GM08714 (cell line): ENCODE data around the gene LAMP1.
"Not testable (repeated sequence)": the region's sequence is repeated elsewhere in the genome, so short reads cannot be mapped to it uniquely, and the experiment has no call there.

Experiments
- H3K4me3 ChIP-seq: fragments of 200-500 bp; sonication (Bioruptor generic); 2 replicates; pipeline ENCODE4 v1.5.1; 2014; ENCODE audit warnings: mild to moderate bottlenecking, low read length, inconsistent platforms
- ZNF274 ChIP-seq: IDR thresholded peaks from 2 replicates; pipeline ENCODE4 v1.6.1; 2012; ENCODE audit warnings: mild to moderate bottlenecking, low read depth, low read length

LAMP1 gene

DNA sequence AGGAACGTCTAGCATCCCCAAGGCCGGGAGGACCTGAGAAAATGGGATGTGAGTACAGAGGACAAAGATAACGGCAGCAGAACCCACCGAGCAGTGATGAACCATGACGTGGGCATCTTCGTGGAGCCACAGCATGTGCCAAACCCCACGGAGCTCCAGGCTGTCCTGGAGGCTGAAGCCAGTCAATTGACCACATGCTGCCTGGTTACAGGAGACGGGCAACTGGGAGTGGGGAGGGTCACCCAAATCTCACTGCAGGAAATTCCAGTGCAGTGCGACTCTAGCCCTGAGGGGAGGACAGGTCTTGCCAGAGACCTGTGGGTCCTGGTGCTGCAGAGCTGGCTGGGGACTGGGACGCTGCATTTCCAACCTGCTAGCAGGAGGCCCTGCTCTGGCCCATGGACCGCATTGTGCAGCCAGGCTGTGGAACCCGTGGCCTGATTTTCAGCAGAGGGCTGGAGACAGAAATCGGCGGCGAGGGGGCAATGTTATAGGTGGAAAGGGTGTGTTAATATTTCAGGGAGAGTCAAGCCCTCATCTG lies 70.1 kb downstream of the LAMP1 start:
- no peak for TF ChIP-seq ZNF274
- no peak overlapping the region for H3K4me3 ChIP-seq

DNA sequence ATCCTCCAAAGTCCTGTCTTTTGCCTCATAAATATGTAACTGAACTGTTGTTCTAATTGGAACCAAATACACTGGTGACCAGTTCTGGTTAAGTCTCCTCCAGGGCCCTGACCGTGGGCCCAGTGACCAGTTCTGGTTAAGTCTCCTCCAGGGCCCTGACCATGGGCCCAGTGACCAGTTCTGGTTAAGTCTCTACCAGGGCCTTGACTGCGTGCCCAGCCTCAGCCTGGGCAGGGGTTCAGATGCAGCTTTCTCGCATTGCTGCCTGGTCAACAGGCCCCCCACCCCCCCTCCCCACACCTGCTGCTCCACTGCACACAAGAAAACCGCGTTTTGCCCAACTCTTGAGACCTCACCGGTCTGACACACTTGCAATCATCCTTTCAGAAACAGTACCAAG lies 70.7 kb downstream of the LAMP1 start:
- H3K4me3 ChIP-seq, result no peak overlapping the region
- no peak for TF ChIP-seq ZNF274

DNA sequence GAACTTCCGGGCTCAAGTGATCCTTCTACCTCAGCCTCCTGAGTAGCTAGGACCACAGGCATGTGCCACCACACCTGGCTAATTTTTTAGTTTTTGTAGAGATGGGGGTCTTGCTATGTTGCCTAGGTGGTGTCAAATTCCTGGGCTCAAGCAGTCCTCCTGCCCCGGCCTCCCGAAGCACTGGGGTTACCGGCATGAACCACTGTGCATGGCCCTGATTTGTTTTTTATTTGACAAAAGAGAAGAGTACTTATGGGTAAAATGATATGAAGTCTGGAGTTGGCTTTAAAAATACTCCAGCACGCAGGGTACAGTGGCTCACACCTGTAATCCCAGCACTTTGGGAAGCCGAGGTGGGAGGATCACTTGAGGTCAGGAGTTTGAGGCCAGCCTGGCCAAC lies 71.3 kb downstream of the LAMP1 start:
- not testable (repeated sequence) for H3K4me3 ChIP-seq

DNA sequence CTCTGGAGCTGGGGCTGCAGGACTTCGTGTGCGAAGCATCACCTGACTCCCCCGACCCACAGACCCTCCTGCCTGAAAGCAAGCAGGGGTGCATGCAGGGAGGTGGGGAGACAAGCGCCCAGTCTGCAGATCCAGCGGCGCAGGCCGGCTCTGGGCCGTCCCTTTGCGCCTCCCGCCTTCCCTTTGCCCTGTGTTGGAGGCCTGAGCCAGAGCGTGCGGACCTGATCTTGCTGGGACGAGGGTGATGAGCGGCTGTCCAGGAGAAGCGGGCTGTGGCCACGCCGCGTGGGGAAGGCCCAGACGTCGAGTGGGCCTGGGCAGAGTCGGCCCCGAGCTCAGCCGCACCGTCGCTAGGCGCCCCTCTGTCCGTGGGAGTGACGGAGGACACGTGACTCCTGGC lies 72.2 kb downstream of the LAMP1 start:
- no peak overlapping the region for H3K4me3 ChIP-seq
- no peak for TF ChIP-seq ZNF274

DNA sequence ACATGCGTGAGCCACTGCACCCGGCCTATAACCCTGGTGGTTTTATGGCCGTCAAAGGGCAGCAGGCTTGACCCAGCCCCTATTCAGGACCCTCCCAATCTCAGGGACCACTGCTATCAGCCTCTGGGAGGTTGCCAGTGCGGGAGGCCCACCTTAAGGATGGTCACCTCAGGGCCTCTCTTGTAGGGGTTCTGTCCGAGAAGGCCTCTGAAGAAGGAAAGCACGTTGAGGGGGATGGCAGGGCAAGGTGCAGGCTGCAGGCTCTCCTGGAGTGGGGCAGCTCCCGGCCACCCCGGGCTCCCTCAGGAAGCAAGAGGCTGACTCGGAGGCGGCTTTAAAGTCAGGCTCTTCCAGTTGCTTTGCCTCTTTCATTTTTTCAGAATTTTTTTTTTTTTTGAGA lies 72.8 kb downstream of the LAMP1 start:
- no peak overlapping the region for H3K4me3 ChIP-seq
- no peak for TF ChIP-seq ZNF274

DNA sequence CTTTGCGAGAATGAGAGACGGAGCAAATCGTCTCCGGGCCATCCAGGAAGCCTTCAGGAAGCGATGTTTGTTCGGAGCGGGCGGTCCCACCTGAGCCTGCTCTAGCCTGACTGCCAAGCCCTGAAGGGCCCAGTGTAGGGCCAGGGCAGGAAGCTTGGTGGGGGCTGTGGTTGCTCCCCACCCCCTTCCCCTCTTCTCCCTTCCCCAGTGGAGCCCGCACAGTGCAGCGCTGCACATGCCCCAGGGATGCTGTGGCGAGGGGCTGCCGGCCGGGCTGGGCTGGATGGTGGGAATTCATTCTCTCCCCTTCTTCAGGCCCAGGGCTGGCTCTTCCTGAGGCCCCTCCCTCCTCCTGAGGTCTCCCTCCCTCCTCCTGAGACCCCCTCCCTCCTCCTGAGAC lies 74.0 kb downstream of the LAMP1 start:
- TF ChIP-seq ZNF274, result no peak
- H3K4me3 ChIP-seq, result no peak overlapping the region

DNA sequence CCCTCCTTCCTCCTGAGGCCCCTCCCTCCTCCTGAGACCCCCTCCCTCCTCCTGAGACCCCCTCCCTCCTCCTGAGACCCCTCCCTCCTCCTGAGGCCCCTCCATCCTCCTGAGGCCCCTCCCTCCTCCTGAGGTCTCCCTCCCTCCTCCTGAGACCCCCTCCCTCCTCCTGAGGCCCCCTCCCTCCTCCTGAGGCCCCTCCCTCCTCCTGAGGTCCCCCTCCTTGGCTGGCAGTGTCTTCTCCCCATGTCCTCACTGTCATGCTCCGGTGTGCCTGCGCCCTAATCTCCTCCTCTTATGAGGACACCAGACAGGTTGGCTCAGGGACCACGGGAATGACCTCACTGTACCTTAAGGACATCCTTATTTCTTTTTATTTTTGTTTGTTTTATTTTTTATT lies 74.7 kb downstream of the LAMP1 start:
- H3K4me3 ChIP-seq, result not testable (repeated sequence)
